Loucy (cell line): ENCODE measurements around the gene NIPSNAP2.

ENCODE experiments used
- H2AFZ ChIP-seq: fragments of 200-600 bp; sonication (generic); 2 replicates; pipeline ENCODE4 v1.6.0; 2016; ENCODE audit warnings: antibody characterized with exemption, mild to moderate bottlenecking, low read length, moderate library complexity
- H3F3A ChIP-seq: fragments of 200-600 bp; 2 replicates; pipeline ENCODE4 v1.6.0; 2016; ENCODE audit warnings: antibody characterized with exemption, low read depth, mild to moderate bottlenecking
- H3K27me3 ChIP-seq: fragments of 200-600 bp; sonication (generic); 2 replicates; pipeline ENCODE4 v1.6.1; 2014; ENCODE audit warnings: low read length, mild to moderate bottlenecking; ENCODE audit not compliant: insufficient read depth, poor library complexity, severe bottlenecking
- H3K36me3 ChIP-seq: fragments of 200-600 bp; sonication (generic); 2 replicates; pipeline ENCODE4 v1.6.1; 2016; ENCODE audit warnings: low read length; ENCODE audit not compliant: insufficient read depth
- H3K4me1 ChIP-seq: fragments of 200-600 bp; sonication (generic); 2 replicates; pipeline ENCODE4 v1.5.1; 2014; ENCODE audit warnings: low read length, mild to moderate bottlenecking; ENCODE audit not compliant: insufficient read depth, poor library complexity, severe bottlenecking
- H3K4me2 ChIP-seq: fragments of 200-600 bp; sonication (generic); 2 replicates; pipeline ENCODE4 v1.6.0; 2014; ENCODE audit warnings: antibody characterized with exemption, low read length, low read depth, mild to moderate bottlenecking; ENCODE audit not compliant: poor library complexity, severe bottlenecking
- H3K4me3 ChIP-seq: fragments of 200-600 bp; sonication (generic); 2 replicates; pipeline ENCODE4 v1.5.1; 2014; ENCODE audit warnings: low read length, mild to moderate bottlenecking, mixed read lengths; ENCODE audit not compliant: poor library complexity, severe bottlenecking
- H3K79me2 ChIP-seq: fragments of 200-600 bp; sonication (generic); 2 replicates; pipeline ENCODE4 v1.6.1; 2014; ENCODE audit warnings: low read length; ENCODE audit not compliant: insufficient read depth
- H3K9ac ChIP-seq: fragments of 200-600 bp; sonication (generic); 2 replicates; pipeline ENCODE4 v1.6.0; 2014; ENCODE audit warnings: mild to moderate bottlenecking, low read depth, low read length, moderate library complexity; ENCODE audit not compliant: poor library complexity, severe bottlenecking
- H3K9me2 ChIP-seq: fragments of 200-600 bp; sonication (generic); replicated peaks from 2 replicates; pipeline ENCODE4 v1.6.1; 2016; ENCODE audit warnings: low read depth, low read length, mixed read lengths
- H3K9me3 ChIP-seq: fragments of 200-600 bp; sonication (generic); 2 replicates; pipeline ENCODE4 v1.6.1; 2014; ENCODE audit warnings: mild to moderate bottlenecking, antibody characterized with exemption, low read length, low read depth; ENCODE audit not compliant: insufficient read depth
- H4K20me1 ChIP-seq: fragments of 200-600 bp; sonication (generic); 2 replicates; pipeline ENCODE4 v1.6.0; 2014; ENCODE audit warnings: antibody characterized with exemption, low read length, mild to moderate bottlenecking; ENCODE audit not compliant: insufficient read depth, poor library complexity, severe bottlenecking
- CTCF ChIP-seq: fragments of 200-600 bp; sonication (generic); conservative IDR thresholded peaks from 2 replicates; pipeline ENCODE4 v1.5.1; 2014; ENCODE audit warnings: mild to moderate bottlenecking, antibody characterized with exemption, low read length
- EZH2phosphoT487 ChIP-seq: fragments of 200-600 bp; IDR thresholded peaks from 2 replicates; pipeline ENCODE4 v1.6.1; 2018; ENCODE audit warnings: antibody characterized with exemption, mild to moderate bottlenecking, moderate library complexity, borderline replicate concordance

NIPSNAP2 gene

GRCh38 chr7:55996856-55997500 is 32.6 kb downstream of the NIPSNAP2 start:
- H4K20me1 ChIP-seq, result no peaks in the 10 kb centered on the region
- no peaks in the 10 kb centered on the region for H3K79me2 ChIP-seq
- H3K27me3 ChIP-seq, result no peaks in the 10 kb centered on the region
- no peak overlapping the region for H3K4me3 ChIP-seq
- TF ChIP-seq EZH2phosphoT487, result no peak
- TF ChIP-seq CTCF, result no peak
- no peak overlapping the region for H3K4me2 ChIP-seq
- no peak overlapping the region for H3K9ac ChIP-seq
- H3K36me3 ChIP-seq, result peaks cover 35% of the 10 kb centered on the region; the same call in 1 of the 2 replicates
- no peak overlapping the region for H2AFZ ChIP-seq
- H3K4me1 ChIP-seq, result no peaks in the 10 kb centered on the region
- no peaks in the 10 kb centered on the region for H3K9me2 ChIP-seq
- no peaks in the 10 kb centered on the region for H3F3A ChIP-seq
- H3K9me3 ChIP-seq, result no peaks in the 10 kb centered on the region

- H2AFZ ChIP-seq, result no peak overlapping the region
- no peaks in the 10 kb centered on the region for H3K27me3 ChIP-seq
- no peaks in the 10 kb centered on the region for H4K20me1 ChIP-seq
- H3K4me3 ChIP-seq, result no peak overlapping the region
- H3K9me3 ChIP-seq, result no peaks in the 10 kb centered on the region
- no peak overlapping the region for H3K9ac ChIP-seq
- no peak overlapping the region for H3K4me2 ChIP-seq
- no peaks in the 10 kb centered on the region for H3F3A ChIP-seq
- H3K36me3 ChIP-seq, result peaks cover 10% of the 10 kb centered on the region; the same call in 1 of the 2 replicates
- H3K79me2 ChIP-seq, result no peaks in the 10 kb centered on the region
- no peak for TF ChIP-seq EZH2phosphoT487
- no peak for TF ChIP-seq CTCF
- no peaks in the 10 kb centered on the region for H3K4me1 ChIP-seq
- no peaks in the 10 kb centered on the region for H3K9me2 ChIP-seq
These were observed 39.4 kb downstream of the NIPSNAP2 start for GRCh38 chr7:56003749-56004148.

GRCh38 chr7:56007167-56007652 is 42.8 kb downstream of the NIPSNAP2 start:
- Histone ChIP-seq H3K9me2 (no peaks in the 10 kb centered on the region), H3K4me3 (no peak overlapping the region), H4K20me1 (no peaks in the 10 kb centered on the region), H3K4me2 (no peak overlapping the region), H3F3A (no peaks in the 10 kb centered on the region), H3K36me3 (no peaks in the 10 kb centered on the region), H3K4me1 (no peaks in the 10 kb centered on the region), H3K79me2 (no peaks in the 10 kb centered on the region), H3K9me3 (no peaks in the 10 kb centered on the region), H2AFZ (no peak overlapping the region), H3K9ac (no peak overlapping the region), H3K27me3 (no peaks in the 10 kb centered on the region)
- TF ChIP-seq CTCF, result no peak
- TF ChIP-seq EZH2phosphoT487, result no peak
